ENCODE data around the gene CA5A. TPM values are rescaled to one million over a fixed set of nuclear protein-coding genes. Genes with fewer than 3 reads are reported as not detected.

CA5A gene
- total RNA-seq, 6 experiments from 2014 or later, result not detected

GRCh38 chr16:87856791-87857228, 79.5 kb downstream of the CA5A start:
- Mint-ChIP-seq H3K4me3 (no peak overlapping the region), H3K27ac (no peak overlapping the region; the same call in 1 of the 2 replicates), H3K9me3 (no peaks in the 10 kb centered on the region), H3K36me3 (ENCODE audit: low read depth) (peaks cover 8% of the 10 kb centered on the region), H3K4me1 (ENCODE audit: low read depth) (peaks cover 46% of the 10 kb centered on the region), H3K27me3 (ENCODE audit: insufficient read depth) (no peaks in the 10 kb centered on the region; the same call in none of the 2 replicates)
- DNase-seq, result no peak
- no peak for TF ChIP-seq CTCF (IDR thresholded peaks at IDR 0.05)

- H3K9me3 Mint-ChIP-seq, result no peaks in the 10 kb centered on the region
- no peak overlapping the region; the same call in 1 of the 2 replicates for H3K27ac Mint-ChIP-seq
- H3K4me1 Mint-ChIP-seq (ENCODE audit: low read depth), result peaks cover 46% of the 10 kb centered on the region
- TF ChIP-seq CTCF (IDR thresholded peaks at IDR 0.05), result no peak
- H3K27me3 Mint-ChIP-seq (ENCODE audit: insufficient read depth), result no peaks in the 10 kb centered on the region; the same call in none of the 2 replicates
- peaks cover 8% of the 10 kb centered on the region for H3K36me3 Mint-ChIP-seq (ENCODE audit: low read depth)
- no peak for DNase-seq
- no peak overlapping the region for H3K4me3 Mint-ChIP-seq
These were observed 80.2 kb downstream of the CA5A start for GRCh38 chr16:87855852-87856715.

GRCh38 chr16:87854907-87855683, 81.2 kb downstream of the CA5A start:
- H3K4me1 Mint-ChIP-seq (ENCODE audit: low read depth), result peaks cover 41% of the 10 kb centered on the region
- H3K36me3 Mint-ChIP-seq (ENCODE audit: low read depth), result peaks cover 4% of the 10 kb centered on the region
- no peak for TF ChIP-seq CTCF (IDR thresholded peaks at IDR 0.05)
- H3K4me3 Mint-ChIP-seq, result no peak overlapping the region; the same call in 1 of the 2 replicates
- H3K27me3 Mint-ChIP-seq (ENCODE audit: insufficient read depth), result peaks cover 3% of the 10 kb centered on the region
- DNase-seq, result no peak
- H3K27ac Mint-ChIP-seq, result no peak overlapping the region
- H3K9me3 Mint-ChIP-seq, result no peaks in the 10 kb centered on the region

- DNase-seq, result peak; percentile 61
- H3K36me3 Mint-ChIP-seq (ENCODE audit: low read depth), result peaks cover 4% of the 10 kb centered on the region
- H3K9me3 Mint-ChIP-seq, result no peaks in the 10 kb centered on the region
- peaks cover 3% of the 10 kb centered on the region for H3K27me3 Mint-ChIP-seq (ENCODE audit: insufficient read depth)
- H3K4me1 Mint-ChIP-seq (ENCODE audit: low read depth), result peaks cover 36% of the 10 kb centered on the region
- peak overlapping the region; percentile 89 for H3K27ac Mint-ChIP-seq
- H3K4me3 Mint-ChIP-seq, result peak overlapping the region; percentile 76
- no peak for TF ChIP-seq CTCF (IDR thresholded peaks at IDR 0.05)
These were observed 82.0 kb downstream of the CA5A start for GRCh38 chr16:87854053-87854906.

Data from HFFc6 (cell line).